Lung (tissue), 12 donors: Measurements from ENCODE around the gene GABBR2. TPM values are rescaled to one million over a fixed set of nuclear protein-coding genes. Genes with fewer than 3 reads are reported as not detected.

Source experiments
- ATAC-seq: fragments of 200-7000 bp; cut with Tn5 transposase; one replicate; pipeline ENCODE4 v1.9.1; 2020; ENCODE audit warnings: moderate number of reproducible peaks; ENCODE audit not compliant: insufficient read depth, low FRiP score
- DNase-seq, 3 donors: peaks; one replicate each; pipeline ENCODE4 v3.0.0-alpha.2; 2013 to 2017
- H3K27ac ChIP-seq, 2 donors: one replicate each; pipeline ENCODE4 v1.5.1; 2013; ENCODE audit warnings: mild to moderate bottlenecking in 2 of 2, moderate library complexity in 2 of 2, control low read depth in 1 of 2, inconsistent platforms in 1 of 2, low read depth in 1 of 2, low read length in 1 of 2
- H3K27me3 ChIP-seq, 3 donors: one replicate each; pipeline ENCODE4 v1.5.1; 2013; ENCODE audit warnings: low read length in 2 of 3; ENCODE audit not compliant: control insufficient read depth in 3 of 3, insufficient read depth in 3 of 3
- H3K36me3 ChIP-seq, 4 donors: one replicate each; pipeline ENCODE4 v1.5.1; 2013; ENCODE audit warnings: low read length in 4 of 4, mild to moderate bottlenecking in 1 of 4, moderate library complexity in 1 of 4; ENCODE audit not compliant: control insufficient read depth in 4 of 4, insufficient read depth in 4 of 4
- H3K4me1 ChIP-seq, 5 donors: one replicate each; pipeline ENCODE4 v1.5.1; 2013; ENCODE audit warnings: low read length in 5 of 5, mild to moderate bottlenecking in 2 of 5, moderate library complexity in 1 of 5; ENCODE audit not compliant: control insufficient read depth in 5 of 5, insufficient read depth in 5 of 5
- H3K4me3 ChIP-seq: one replicate; pipeline ENCODE4 v1.5.1; 2013; ENCODE audit warnings: mild to moderate bottlenecking, control low read depth, moderate library complexity
- H3K9ac ChIP-seq, 2 donors: one replicate each; pipeline ENCODE4 v1.5.1; 2013; ENCODE audit warnings: low read length in 2 of 2, control low read depth in 1 of 2; ENCODE audit not compliant: insufficient read depth in 1 of 2
- H3K9me3 ChIP-seq, 4 donors: one replicate each; pipeline ENCODE4 v1.5.1; 2013; ENCODE audit warnings: low read length in 3 of 4, mild to moderate bottlenecking in 1 of 4, moderate library complexity in 1 of 4; ENCODE audit not compliant: control insufficient read depth in 4 of 4, insufficient read depth in 3 of 4
- CTCF ChIP-seq: IDR thresholded peaks from 2 replicates; pipeline ENCODE4 v1.5.1; 2012; ENCODE audit warnings: mild to moderate bottlenecking; ENCODE audit errors: control extremely low read depth, extremely low read depth
- WGBS, 2 donors: extraction: QIAGEN DNeasy Blood & Tissue Kit; methylation state at CpG; one replicate each; pipeline ENCODE4 v1.1.7; 2013; 5-methylcytosine and 5-hydroxymethylcytosine counted together
- polyA plus RNA-seq, 2 donors: library from polyadenylated mRNA; stranded (reverse); fragments of 200-250 nt; gene quantifications; one replicate each; pipeline ENCODE4 v1.2.1, GENCODE V29; 2013
- total RNA-seq, 2 donors: library from RNA; depleted of rRNA in 1 of 2; stranded (reverse); fragments of >200 nt in 1 of 2; gene quantifications; one replicate each; pipeline ENCODE4 v1.2.1, GENCODE V29; 2014 to 2021
- donor health status: control.
- donor health status: control.
- donor health status: Bipolar disorder and iron deficiency.
- donor health status: healthy.
- donor health status: DM: yes; HTN: yes; CAD: no.

Gene GABBR2
- total and polyA plus RNA-seq, 4 donors, result 0.40 to 1.8 (median 0.64) TPM

- Histone ChIP-seq H3K36me3 (no peaks in the 10 kb centered on the region), H3K4me3 (no peak overlapping the region), H3K27me3 (peaks cover 0 to 6% (median 0%) of the 10 kb centered on the region in 3 donors), H3K27ac (no peak overlapping the region), H3K9ac (no peak overlapping the region), H3K4me1 (peaks cover 0 to 8% (median 0%) of the 10 kb centered on the region in 5 donors), H3K9me3 (peaks cover 0 to 6% (median 2%) of the 10 kb centered on the region in 4 donors)
- DNase-seq (peak in 2 of 3 donors; percentile 28 to 30), ATAC-seq (peak; percentile 49)
- no peak for TF ChIP-seq CTCF
- 43 to 49% methylated on average over 5 of the region's 5 CpGs for WGBS, 2 donors
Observed at GRCh38 chr9:98726735-98727134, 18.0 kb upstream of the GABBR2 start.

- no peak overlapping the region for H3K9ac ChIP-seq
- no peaks in the 10 kb centered on the region for H3K4me1 ChIP-seq
- no peak overlapping the region for H3K27ac ChIP-seq
- ATAC-seq, result no peak
- H3K4me3 ChIP-seq, result no peak overlapping the region
- DNase-seq, result no peak
- H3K27me3 ChIP-seq, result peaks cover 0 to 7% (median 0%) of the 10 kb centered on the region in 3 donors
- WGBS, 2 donors, result 72 to 83% methylated on average over 5 of the region's 5 CpGs
- peaks cover 0 to 6% (median 2%) of the 10 kb centered on the region in 4 donors for H3K9me3 ChIP-seq
- H3K36me3 ChIP-seq, result no peaks in the 10 kb centered on the region
- TF ChIP-seq CTCF, result no peak
Observed at GRCh38 chr9:98724810-98725530, 16.2 kb upstream of the GABBR2 start.

GRCh38 chr9:98721643-98722042 lies 12.9 kb upstream of the GABBR2 start:
- Histone ChIP-seq H3K27me3 (peaks cover 0 to 5% (median 0%) of the 10 kb centered on the region in 3 donors), H3K4me3 (no peak overlapping the region), H3K36me3 (no peaks in the 10 kb centered on the region), H3K4me1 (no peaks in the 10 kb centered on the region), H3K9ac (no peak overlapping the region), H3K9me3 (peaks cover 0 to 6% (median 2%) of the 10 kb centered on the region in 4 donors), H3K27ac (no peak overlapping the region)
- WGBS, 2 donors, result 87 to 96% methylated on average over 2 of the region's 2 CpGs
- TF ChIP-seq CTCF, result no peak
- DNase-seq (no peak), ATAC-seq (no peak)
